Measurements from ENCODE around the gene ABHD16A.

Gene ABHD16A

GRCh38 chr6:31660381-31661261 lies 42.5 kb downstream of the ABHD16A start, which contains the start of gene C6orf47:
C6orf47 (minus strand) TSS chr6:31660778; CDS start chr6:31659947, 831 bp downstream.
- peak; percentile 14 to 40 for DNase-seq

GRCh38 chr6:31659649-31660380 lies 43.3 kb downstream of the ABHD16A start:
- DNase-seq: no peak

GRCh38 chr6:31658983-31659648 lies 44.0 kb downstream of the ABHD16A start:
- no peak for DNase-seq

GRCh38 chr6:31658158-31658688 lies 44.9 kb downstream of the ABHD16A start:
- DNase-seq: no peak

GRCh38 chr6:31657406-31658157 lies 45.5 kb downstream of the ABHD16A start:
- DNase-seq: no peak

- no peak for DNase-seq
Observed at GRCh38 chr6:31655349-31656237, 47.5 kb downstream of the ABHD16A start, which contains the start of gene APOM. APOM (plus strand) TSS chr6:31655894; CDS start chr6:31655967, 73 bp downstream.

GRCh38 chr6:31654574-31655348 lies 48.4 kb downstream of the ABHD16A start:
- no peak for DNase-seq

- DNase-seq: peak in 1 of 2 donors; percentile 97
Observed at GRCh38 chr6:31652925-31653724, 50.0 kb downstream of the ABHD16A start.

GRCh38 chr6:31651602-31652191 lies 51.4 kb downstream of the ABHD16A start:
- DNase-seq: peak in 1 of 2 donors; percentile 77

GRCh38 chr6:31645325-31645724 lies 57.8 kb downstream of the ABHD16A start:
- no peak for DNase-seq

- DNase-seq: no peak
Observed at GRCh38 chr6:31643818-31644454, 59.2 kb downstream of the ABHD16A start.

GRCh38 chr6:31642798-31643570 lies 60.1 kb downstream of the ABHD16A start:
- no peak for DNase-seq

GRCh38 chr6:31641370-31641769 lies 61.8 kb downstream of the ABHD16A start:
- no peak for DNase-seq

GRCh38 chr6:31640612-31641011 lies 62.5 kb downstream of the ABHD16A start:
- DNase-seq: no peak

- DNase-seq: no peak
Observed at GRCh38 chr6:31639449-31639861, 63.7 kb downstream of the ABHD16A start.

- no peak for DNase-seq
Observed at GRCh38 chr6:31639043-31639442, 64.1 kb downstream of the ABHD16A start.
